ENCODE results near the gene ATG101.
"Not testable (repeated sequence)": the region's sequence is repeated elsewhere in the genome, so short reads cannot be mapped to it uniquely, and the experiment has no call there.

ATG101 gene

DNA sequence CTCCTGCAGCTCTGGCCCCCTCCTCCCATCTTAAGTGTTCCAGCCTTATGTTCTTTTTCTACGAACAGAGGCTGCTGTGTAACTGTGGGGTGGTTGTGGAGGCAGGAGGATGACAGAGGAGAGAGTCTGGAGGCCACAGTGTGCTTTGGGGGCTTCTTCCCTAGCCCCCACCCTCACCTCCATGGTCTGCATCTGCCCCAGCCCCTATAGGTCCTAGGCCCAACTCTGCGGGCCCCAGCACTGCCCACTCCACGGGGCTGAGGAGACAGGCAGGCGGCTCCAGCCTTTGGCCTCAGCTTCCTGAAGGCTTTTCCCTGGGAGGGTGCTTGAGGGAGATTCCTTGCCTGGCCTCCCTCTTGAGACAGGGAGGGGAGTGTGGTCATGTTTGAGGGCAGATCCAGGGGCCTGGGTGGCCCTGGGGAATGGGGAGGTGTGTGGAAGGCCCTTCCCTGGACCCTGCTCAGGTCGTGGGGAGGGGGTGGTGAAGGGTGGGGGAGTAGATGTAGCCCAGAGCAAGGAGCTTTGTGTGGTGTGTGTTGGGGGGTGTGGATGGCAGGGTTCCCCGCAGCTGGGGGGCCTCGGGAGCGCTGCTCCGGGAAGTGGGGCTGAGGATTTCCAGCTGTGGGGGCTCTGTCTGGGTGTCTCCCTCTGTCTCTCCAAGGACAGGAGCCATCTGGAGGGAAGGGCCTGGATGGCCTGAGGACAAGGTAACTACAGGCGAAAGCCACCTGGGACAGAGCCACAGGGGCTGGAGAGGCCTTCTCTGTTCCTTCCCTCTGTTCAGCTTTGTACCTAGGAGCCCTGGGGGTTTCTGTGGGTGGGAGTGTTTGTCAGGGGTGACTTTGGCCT lies 10.8 kb downstream of the ATG101 start:
- no peak for DNase-seq

GRCh38 chr12:52081263-52081733 lies 11.5 kb downstream of the ATG101 start:
- DNase-seq = no peak

DNA sequence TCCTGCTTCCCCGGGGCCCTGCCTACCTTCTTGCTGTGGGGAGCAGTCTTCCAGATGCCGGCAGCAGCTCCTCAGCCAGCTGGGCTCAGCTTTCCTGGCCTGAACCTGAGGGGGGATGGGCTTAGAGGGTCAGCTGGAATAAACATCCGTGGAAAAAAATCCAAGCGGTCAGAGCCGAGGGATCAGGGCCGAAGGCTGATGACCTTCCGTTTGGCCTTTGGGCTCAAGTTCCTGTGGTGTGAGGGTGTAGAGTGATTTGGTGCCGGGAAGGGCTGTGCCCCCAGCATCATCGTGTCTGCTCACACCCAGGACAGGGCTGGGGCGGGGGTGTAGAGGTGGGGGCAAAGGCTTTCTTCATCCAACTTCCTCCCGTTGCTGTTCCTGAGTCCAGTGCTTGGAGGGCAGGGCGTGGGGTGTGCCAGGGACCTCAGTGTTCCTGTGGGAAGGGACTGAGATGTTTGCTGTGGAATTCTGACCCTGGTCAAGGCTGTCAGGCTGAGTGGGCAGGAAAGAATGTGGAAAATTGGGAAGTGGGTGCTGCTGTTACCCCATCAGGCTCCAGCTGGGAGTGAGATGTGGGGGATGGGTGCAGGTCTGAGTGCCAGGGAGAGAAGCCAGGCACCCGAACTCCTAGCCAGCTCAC lies 12.4 kb downstream of the ATG101 start:
- DNase-seq = no peak

GRCh38 chr12:52082669-52082987 lies 12.8 kb downstream of the ATG101 start:
- DNase-seq = no peak

DNA sequence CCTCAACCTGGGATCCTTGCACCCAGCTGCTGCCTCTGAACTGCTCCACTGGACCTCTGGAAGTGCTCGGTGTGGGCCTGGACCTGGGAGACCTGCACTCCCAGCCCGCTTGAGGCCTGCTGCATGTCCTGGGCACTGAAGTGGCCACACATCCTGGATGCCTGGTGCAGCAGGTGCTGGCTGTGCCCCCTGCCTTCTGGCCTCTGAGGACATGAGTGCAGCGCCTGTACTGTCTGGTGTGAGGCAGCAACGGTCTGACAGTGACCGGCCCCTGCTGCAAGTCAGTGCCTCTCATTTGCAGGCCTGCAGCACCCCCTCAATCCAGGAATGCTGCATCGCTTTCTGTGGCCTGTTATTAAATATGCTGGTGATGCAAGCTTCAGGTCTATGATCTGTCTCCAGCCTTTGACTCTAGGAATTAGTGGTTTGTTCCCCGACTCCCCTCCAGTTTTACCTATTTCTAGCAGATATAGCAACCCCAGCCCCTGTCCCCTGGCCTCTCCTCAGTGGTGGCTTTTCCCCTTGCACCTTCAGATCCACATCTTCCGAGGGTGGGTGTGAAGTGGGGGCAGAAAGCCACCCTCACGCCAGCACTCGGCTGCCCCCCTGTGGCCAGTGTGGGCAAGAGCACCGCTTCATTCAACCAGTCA lies 13.3 kb downstream of the ATG101 start:
- no peak for DNase-seq

DNA sequence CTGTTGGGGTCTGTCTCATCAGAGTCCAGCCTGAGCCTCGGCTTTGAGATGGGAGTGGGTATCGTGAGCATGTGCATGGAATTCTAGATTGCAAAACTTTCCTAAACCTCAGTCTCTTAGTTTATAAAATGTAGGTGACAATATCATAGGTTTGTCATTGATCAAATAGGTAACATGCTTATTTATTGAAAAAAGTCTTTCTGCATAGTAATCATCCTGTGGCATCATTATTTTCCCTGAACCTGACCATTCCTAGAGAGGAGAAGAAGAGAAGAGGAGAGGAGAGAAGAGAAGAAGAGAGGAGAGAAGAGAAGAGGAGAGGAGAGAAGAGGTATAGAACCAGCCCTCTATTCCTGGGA lies 13.8 kb downstream of the ATG101 start:
- DNase-seq = no peak

DNA sequence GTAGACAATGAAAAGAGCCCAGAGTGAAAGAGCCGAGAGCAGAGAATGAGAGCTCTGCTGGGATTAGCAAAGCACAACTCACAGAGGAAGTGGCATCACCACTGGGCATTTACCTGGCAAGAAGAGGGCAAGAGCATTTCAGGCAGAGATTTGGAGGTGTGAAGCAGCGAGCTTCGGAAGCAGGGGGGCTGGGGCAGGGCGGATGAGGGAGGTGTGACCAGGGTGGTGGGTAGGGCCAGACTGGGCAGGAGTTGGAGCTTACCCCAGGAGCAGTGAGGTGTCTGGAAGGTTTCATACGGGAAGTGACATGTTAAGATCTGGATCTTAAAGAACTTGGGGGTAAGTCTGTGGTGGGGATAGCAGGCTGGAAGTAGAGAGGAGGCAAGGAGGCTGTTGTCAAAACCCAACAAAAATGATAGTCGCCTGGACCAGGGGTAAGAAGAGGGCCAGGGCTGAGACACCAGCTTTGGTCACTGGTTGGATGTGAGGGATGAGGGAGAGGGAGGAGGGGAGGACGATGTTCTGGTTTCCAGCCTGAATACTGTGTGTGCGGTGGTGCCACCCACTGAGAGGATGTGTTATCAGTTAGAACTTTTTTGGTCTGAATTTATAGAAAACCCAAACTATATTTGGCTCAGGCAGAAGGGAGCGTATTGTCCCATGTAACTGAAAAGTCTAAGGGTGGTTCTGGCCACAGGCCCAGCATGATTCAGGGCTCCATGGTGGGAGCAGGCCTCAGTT lies 14.9 kb downstream of the ATG101 start:
- DNase-seq = no peak

DNA sequence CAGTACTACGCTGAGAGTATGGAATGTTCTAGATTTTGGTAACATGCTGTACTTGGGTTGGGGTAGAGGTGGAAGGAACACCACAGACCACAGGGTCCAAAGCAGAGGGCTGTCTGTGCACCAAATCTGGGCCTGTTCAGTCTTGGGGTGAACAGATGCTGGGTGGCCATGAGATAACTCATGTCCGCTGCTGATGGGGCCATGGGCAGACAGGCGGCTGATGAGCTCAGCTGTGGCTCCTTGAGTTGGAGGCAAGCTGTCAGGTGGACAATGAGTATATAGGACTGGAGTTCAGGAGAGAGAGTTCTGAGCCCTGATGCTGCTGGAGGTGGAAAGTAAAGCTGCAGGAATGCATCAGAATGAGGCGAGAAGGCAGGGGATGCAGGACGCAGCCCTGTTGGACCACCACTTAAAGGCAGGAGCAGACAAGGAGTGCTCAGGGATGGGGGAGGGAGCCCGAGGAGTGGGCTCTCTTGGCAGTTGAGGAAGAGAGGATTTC lies 16.0 kb downstream of the ATG101 start:
- no peak for DNase-seq

DNA sequence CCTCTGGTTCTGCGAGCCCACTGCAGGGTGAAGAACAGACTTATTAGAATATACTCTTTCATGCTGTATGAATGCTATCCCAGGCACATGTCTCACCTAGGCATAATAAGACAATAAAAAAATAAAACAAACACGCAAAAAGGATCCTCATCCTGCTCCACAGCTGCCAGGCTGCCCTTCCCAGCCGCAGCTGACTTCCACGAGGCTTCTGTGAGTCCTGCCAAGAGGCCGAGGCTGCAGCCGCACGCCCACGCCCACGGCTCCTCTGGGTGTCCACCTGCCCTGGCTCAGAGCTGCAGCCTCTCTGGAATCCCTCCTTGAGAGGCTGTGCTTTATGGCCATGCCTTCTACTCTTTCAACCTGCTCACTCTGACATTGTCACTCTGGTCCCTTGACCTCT lies 16.6 kb downstream of the ATG101 start:
- no peak for DNase-seq

GRCh38 chr12:52086944-52087835 lies 17.4 kb downstream of the ATG101 start:
- DNase-seq = no peak

DNA sequence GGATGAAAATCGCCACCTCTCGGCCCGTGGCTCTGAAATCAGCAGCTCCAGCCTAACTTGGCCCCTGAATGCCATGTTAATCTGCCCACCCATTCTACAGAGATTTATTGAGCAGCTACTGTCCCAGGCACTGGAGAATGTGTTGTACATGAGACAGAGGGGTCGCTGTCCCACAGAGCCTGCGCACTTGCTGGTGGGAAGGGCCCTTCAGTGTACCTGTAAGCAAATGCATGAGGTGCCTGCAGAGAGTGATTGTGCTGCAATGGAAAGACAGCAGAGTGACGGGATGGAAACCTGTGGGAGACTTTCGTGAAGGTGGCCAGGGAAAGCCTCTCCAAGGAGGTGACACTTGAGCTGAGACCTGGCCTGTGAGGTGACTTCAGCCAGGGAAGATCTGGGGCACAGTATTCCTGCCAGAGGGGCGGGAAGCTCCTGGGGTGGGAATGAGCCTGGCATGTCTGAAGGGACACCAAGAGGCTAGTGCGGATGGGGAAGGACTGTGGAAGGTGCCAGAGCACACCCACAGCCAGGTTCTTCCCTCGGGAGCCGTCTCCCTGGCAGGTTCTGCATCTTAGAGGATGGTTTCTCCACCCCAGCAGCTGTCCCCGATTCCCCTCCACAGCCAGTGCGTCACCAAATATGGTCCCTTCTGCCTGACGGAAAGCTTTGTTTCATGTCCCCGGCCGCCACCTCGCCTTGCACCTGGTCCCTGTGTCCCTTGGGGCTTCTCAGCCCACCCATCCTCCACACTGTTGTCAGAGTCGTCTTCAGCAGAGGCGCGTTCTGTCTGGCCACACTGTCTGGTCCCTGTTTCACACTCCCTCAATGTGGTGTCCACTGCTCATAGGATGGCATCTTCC lies 18.4 kb downstream of the ATG101 start:
- peak; percentile 8 for DNase-seq

DNA sequence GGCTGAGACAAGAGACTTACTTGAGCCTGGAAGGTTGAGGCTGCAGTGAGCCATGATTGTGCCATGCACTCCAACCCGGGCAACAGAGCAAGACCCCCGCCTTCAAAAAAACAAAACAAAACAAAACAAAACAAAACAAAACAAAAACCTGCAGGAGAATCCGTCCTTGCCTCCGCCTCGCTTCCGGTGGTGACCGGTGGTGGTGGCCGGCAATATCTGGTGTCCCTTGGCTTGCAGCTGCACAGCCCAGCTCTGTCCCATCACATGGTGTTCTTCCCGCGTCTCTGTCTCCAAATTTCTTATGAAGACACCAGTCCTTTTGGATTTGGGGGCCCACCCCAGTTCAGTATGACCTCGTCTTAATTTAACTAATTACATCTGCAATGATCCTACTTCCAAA lies 19.7 kb downstream of the ATG101 start:
- no peak for DNase-seq

DNA sequence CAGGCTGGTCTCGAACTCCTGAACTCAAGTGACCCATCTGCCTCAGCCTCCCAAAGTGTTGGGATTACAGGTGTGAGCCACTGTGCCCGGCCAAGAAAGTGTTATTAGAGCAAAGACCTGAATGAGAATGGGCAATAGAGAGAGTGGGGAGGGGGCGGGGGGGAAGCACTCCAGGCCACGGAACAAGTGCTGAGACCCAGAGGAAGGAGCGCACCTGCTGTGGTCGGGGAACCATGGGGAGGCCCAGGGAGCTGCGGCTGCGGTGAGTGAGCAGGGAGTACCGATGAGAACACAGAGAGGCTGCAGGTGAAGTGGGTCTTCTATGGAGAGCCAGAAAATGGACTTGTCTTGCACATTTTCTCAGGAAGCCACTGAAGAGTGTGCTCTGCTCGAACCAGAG lies 20.5 kb downstream of the ATG101 start:
- no peak for DNase-seq

- no peak for DNase-seq
Observed at GRCh38 chr12:52091061-52091460, 21.3 kb downstream of the ATG101 start.

GRCh38 chr12:52091869-52092268 lies 22.1 kb downstream of the ATG101 start:
- DNase-seq = no peak

GRCh38 chr12:52093346-52093745 lies 23.6 kb downstream of the ATG101 start:
- DNase-seq = no peak

- no peak for DNase-seq
Observed at GRCh38 chr12:52096332-52097044, 26.7 kb downstream of the ATG101 start.

DNA sequence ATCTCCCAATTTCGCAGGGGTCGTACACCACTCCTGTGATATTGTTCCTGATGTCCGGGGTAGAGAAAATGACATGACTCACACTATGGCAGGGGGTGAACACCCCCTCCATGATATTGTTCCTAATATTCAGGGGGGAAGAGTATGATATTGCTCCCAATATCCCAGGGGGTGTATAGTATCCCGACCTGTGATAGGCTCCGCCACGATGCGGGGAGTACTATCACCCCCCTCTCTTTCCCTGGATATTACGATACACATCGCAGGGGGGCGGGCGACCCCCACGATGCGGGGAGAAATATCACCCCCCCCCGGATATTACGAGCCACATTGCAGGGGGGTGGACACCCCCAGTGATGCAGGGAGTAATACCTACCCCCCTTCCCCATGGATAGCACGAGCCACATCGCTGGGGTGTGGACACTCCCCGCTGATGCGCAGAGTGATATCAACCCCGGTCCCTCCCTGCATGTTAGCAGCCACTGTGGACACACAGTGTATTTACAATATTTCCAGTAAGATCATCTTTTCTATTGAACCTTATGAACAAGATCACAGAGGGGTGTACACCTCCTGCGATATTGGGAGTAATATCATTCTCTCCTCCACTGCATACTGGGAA lies 27.4 kb downstream of the ATG101 start:
- DNase-seq = no peak

- DNase-seq = not testable (repeated sequence)
Observed at GRCh38 chr12:52104431-52105089, 34.8 kb downstream of the ATG101 start.
